A549 (cell line): ENCODE data around the gene ZNF227.

Experiments
- CTCF ChIP-seq: fragments of >200 bp; sonication (Bioruptor Twin); formaldehyde crosslinking; IDR thresholded peaks from 3 replicates; pipeline ENCODE4 v1.5.1; 2016
- ELK1 ChIP-seq: fragments of 150-350 bp; IDR thresholded peaks from 2 replicates; pipeline ENCODE4 v1.6.1; 2014; ENCODE audit warnings: low read depth, mild to moderate bottlenecking, low read length
- ESRRA ChIP-seq: fragments of 150-350 bp; IDR thresholded peaks from 2 replicates; pipeline ENCODE4 v1.6.1; 2014; ENCODE audit warnings: mild to moderate bottlenecking, low read length, borderline replicate concordance
- FOSB ChIP-seq: fragments of 250-450 bp; sonication (Bioruptor Pico); IDR thresholded peaks from 2 replicates; pipeline ENCODE4 v1.5.0; 2020; ENCODE audit warnings: mild to moderate bottlenecking, moderate library complexity
- HES2 ChIP-seq: fragments of >200 bp; sonication (Bioruptor Twin); formaldehyde crosslinking; IDR thresholded peaks from 2 replicates; pipeline ENCODE4 v1.6.1; 2016
- JUN ChIP-seq, 2 experiments: fragments of >200 bp; sonication (Bioruptor Twin); formaldehyde crosslinking; IDR thresholded peaks; 2 replicates in 1 of 2; 3 replicates in 1 of 2; pipeline ENCODE4 v1.6.1; 2016 to 2017
- POLR2A ChIP-seq: IDR thresholded peaks from 2 replicates; pipeline ENCODE4 v1.6.1; 2012; ENCODE audit warnings: mild to moderate bottlenecking, low read length
- RAD21 ChIP-seq, 2 experiments: fragments of >200 bp in 1 of 2; sonication (Bioruptor Twin) in 1 of 2; formaldehyde crosslinking in 1 of 2; IDR thresholded peaks in 1 of 2; conservative IDR thresholded peaks in 1 of 2; 2 replicates in 1 of 2; 3 replicates in 1 of 2; pipeline ENCODE4 v1.6.1; 2012 to 2018; ENCODE audit warnings: inconsistent platforms in 1 of 2
- RCOR1 ChIP-seq: fragments of 150-350 bp; IDR thresholded peaks from 2 replicates; pipeline ENCODE4 v1.6.1; 2014; ENCODE audit warnings: antibody characterized with exemption, low read length, low read depth
- RFX5 ChIP-seq: fragments of 450-650 bp; IDR thresholded peaks from 2 replicates; pipeline ENCODE4 v1.7.1; 2014; ENCODE audit warnings: antibody characterized with exemption, mild to moderate bottlenecking, moderate library complexity
- USF2 ChIP-seq: fragments of 450-650 bp; IDR thresholded peaks from 2 replicates; pipeline ENCODE4 v1.6.1; 2014; ENCODE audit warnings: antibody characterized with exemption

- TF ChIP-seq FOSB (CRISPR knock-in tag) (no peak), RCOR1 (no peak), CTCF (no peak), RAD21 (conservative IDR thresholded peaks at IDR 0.05 in 1 of 2, IDR thresholded peaks at IDR 0.05 in 1 of 2) (no peak), USF2 (no peak), ESRRA (no peak), POLR2A (no peak), HES2 (no peak), JUN (IDR thresholded peaks at IDR 0.05) (no peak), ELK1 (no peak), RFX5 (no peak)
Observed at GRCh38 chr19:44254496-44254895, 42.2 kb downstream of the ZNF227 start.
